LNCAP (cell line): ENCODE data around the gene C16orf74.
A peak's percentile ranks its signal among the peaks of the same experiment; 100 is the strongest.

ENCODE experiments used
- TF ChIP-seq, protein P1 (sequence below): fragments of 450-650 bp; IDR thresholded peaks from 2 replicates; pipeline ENCODE4 v1.5.1; 2017; ENCODE audit warnings: mild to moderate bottlenecking

Gene C16orf74

DNA sequence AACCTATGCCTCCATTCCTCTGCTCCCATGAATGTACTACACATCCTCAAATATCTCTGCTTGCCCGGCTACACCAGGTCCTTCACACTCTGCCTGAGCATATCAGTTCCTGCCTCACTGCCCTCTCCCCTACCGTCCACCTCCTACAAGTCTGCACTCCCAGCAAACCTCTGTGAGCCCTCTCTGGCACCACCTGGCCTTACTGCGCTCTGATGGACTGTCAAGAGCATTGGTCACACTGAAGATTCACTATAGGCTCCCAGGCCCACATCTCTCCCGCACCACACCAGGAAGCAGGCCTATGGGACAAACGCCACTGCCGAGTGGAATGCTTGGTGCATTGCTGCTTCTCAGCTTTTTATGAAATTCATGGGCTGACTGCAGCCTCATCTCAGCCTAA is 71.0 kb downstream of the C16orf74 start:
- TF ChIP-seq, protein P1, sequence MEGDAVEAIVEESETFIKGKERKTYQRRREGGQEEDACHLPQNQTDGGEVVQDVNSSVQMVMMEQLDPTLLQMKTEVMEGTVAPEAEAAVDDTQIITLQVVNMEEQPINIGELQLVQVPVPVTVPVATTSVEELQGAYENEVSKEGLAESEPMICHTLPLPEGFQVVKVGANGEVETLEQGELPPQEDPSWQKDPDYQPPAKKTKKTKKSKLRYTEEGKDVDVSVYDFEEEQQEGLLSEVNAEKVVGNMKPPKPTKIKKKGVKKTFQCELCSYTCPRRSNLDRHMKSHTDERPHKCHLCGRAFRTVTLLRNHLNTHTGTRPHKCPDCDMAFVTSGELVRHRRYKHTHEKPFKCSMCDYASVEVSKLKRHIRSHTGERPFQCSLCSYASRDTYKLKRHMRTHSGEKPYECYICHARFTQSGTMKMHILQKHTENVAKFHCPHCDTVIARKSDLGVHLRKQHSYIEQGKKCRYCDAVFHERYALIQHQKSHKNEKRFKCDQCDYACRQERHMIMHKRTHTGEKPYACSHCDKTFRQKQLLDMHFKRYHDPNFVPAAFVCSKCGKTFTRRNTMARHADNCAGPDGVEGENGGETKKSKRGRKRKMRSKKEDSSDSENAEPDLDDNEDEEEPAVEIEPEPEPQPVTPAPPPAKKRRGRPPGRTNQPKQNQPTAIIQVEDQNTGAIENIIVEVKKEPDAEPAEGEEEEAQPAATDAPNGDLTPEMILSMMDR = no peak

DNA sequence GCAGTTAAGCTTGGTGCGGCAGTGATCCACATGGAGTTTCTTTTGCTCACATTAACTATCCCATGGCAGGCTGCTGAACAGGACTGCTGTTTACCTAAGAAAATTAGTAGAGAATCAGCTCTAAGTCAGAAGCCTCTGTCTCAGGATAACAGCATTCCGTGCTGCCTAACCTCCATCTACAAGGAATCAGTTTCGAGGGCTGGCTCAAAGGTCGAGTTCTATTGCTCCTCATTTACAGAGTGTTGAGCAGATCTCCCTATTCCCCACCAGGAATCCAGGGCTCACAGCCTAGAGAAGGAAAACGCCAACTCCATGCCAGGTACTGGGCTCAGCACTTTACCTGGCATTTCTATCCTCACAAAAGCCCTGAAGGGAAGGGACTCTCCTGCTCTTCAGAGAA is 72.1 kb downstream of the C16orf74 start:
- TF ChIP-seq, protein P1 = no peak

DNA sequence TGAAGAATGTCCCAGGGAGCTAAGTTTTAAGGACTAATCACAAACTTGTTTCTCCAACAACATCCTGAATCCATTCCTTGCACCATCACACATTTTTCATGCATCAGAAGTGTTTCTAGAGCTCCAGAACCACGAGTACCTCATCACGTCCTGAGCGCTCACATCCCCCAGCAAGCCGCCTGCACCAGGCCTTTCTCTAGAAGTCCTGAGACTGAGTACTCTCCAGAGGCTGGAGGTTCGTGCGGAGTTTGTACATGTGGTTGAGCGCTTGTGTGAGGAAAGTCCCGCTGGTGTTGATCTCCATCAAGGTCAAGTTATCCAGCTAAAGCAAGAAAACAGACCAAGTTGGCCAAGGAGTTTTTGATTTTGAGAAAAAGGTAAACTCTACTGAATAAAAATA is 72.9 kb downstream of the C16orf74 start:
- TF ChIP-seq, protein P1 = no peak

DNA sequence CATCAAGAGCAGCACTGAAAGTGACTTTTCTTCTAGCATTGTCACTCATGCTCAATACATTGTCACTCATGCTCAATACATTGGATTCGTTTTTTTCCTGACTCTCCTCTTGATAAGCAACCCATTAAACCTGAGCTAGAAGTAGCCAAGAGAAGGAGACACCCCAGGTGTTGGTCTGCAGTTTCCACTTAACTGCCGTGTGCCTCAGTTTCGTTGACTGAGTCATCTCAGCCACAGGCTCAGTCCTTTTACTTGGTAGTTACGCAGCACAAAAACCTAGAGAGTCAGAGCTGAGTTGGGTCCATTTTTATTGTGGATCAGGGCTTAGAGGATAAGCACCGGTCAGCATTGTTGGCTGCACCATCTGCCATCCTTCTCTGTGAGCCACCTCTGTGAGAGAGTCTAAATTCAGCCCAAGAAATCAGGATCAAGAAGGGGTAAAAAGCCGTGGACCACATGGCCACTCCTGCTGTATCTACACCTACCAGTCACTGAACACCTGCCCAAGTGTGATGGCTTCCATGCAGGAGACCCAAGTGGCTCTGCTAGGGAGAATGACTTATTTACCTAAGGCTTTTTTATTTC is 73.4 kb downstream of the C16orf74 start:
- TF ChIP-seq, protein P1 = no peak

GRCh38 chr16:85676466-85676865 is 74.4 kb downstream of the C16orf74 start:
- TF ChIP-seq, protein P1 = no peak

DNA sequence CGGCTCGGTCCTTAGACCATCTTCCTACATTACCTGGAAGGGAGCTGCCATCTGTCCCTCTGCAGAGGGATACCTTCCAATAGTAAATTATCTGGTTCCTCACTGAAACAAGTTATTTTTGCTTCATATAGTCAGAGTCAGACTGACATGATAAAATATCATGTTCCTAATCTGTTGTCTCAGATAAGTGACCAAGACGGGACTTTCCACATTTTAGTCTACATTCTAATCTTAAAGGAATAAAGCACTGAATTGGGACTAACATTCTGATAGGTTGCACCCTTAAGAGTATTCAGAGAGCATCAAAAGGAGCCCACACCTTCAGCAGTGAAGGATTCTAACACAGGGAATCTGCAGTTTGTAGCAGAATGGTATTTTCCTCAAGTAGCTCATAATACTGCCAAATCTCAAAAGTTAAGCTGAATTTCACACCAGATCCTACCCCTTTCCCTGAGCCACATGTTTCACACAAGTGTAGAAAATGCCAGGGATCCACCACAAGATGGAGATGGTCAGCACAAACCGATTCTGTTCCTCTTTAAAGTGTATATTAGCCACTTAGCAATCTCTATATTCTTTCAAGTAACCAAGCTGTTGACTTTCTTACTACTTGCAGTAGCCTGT is 75.5 kb downstream of the C16orf74 start:
- TF ChIP-seq, protein P1 = peak; percentile 41; the same call in 1 of the 2 replicates

- TF ChIP-seq, protein P1 = no peak
Measured at GRCh38 chr16:85674828-85675227, 76.1 kb downstream of the C16orf74 start.

DNA sequence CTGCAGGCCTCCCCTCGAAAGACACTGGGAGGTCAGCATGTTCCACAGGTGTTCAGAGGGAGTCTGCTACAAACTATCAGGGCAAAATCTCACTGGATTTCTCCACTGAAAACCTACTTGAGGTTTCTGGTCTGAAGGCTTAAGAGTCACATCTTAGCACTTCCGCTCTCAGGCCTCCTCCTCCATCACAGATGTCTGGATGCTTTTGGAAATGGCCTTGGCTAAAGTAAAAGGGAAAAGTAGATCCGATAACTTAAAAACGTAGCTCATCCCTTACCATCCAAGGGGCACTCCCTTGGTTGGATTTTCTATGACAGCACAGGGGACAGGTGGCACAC is 76.5 kb downstream of the C16orf74 start:
- TF ChIP-seq, protein P1 = no peak
